GM19452 (cell line): ENCODE data around the gene UFD1.
A peak's percentile ranks its signal among the peaks of the same experiment; 100 is the strongest.

ENCODE experiments used
- ATAC-seq: cut with Tn5 transposase; IDR thresholded peaks from one replicate; pipeline ENCODE4 v1.9.1; 2021; ENCODE audit not compliant: unreplicated experiment

Gene UFD1

DNA sequence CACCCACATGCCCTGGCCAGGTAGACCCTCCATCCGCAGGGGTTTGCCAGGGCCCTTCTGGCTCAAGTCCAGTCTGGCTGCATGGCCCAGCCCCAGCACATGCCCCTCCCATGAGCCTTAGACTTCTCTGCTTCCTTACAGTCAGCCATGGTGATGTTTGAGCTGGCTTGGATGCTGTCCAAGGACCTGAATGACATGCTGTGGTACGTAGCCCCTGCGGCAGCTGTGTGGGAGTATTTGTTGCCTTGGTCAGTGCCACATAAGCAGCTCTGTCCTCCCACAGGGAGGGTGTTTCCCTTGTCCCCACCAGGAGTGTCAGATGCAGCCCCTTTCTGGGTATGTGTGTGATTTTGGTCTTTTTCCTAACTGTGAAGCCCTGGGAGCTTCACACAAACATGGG lies 18.3 kb upstream of the UFD1 start:
- ATAC-seq: no peak

DNA sequence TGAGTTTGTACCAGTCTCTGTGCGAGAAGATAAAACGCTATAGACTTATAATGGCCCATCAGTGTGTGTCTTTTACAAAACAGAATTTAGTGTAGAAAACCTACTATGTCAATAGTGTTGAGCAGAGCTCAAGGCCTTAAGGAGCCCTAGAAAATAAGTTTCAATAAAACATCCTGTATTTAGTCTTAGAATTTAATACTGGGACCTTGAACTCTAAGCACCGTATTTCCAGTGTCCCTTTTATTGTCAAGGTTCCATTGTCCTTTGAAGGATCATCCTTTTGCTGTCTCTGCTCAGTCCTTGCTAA lies 17.3 kb upstream of the UFD1 start:
- no peak for ATAC-seq

DNA sequence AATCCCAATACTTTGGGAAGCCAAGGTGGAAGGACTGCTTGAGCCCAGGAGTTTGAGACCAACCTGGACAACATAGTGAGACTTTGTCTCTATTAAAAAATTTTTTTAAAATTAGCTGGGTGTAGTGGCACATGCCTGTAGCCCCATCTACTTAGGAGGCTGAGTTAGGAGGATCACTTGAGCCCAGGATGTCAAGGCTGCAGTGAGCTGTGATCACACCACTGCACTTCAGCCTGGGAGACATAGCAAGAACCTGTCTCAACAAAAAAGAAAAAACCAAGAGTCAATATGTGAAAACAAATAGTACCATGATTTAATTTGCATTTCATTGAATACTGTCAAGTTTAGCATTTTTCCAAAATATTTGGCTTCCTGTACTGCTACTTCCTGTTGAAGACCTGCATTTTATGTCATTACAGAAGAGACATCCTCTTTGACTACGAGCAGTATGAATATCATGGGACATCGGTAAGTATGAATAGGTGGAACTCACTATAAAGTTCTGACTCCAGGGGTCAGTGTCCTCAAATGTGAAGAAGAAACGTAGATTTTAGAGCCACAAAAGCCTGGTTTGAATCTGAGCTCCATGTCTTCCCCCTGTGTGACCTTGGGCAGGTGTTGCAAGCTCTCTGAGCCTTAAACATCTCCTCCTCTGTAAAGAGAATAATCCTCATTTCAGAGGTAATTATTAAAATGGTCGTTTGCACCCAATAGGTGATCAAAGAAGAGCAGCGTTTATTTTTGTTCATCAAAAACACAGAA lies 16.8 kb upstream of the UFD1 start:
- ATAC-seq: no peak

DNA sequence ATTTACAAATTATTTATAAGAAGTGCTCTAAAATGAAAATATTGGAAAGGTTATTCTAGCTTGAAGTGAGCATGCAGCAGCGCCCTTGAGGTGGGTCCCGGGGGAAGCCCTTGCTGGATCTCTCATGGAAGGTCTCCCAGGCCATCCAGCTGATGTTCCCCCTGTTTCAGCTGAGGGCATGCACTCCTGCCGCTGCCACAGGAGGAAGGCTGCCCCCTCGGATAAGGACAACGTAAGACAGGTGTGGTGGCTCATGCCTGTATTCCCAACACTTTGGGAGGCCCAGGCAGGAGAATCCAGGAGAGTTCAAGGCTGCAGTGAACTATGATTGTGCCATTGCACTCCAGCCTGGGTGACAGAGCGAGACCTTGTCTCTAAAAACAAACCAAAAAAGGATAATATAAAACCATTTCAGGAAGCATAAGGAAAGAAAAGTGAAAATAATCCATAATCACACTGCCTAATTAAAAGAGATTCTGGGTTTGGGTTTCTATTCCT lies 15.7 kb upstream of the UFD1 start:
- ATAC-seq: no peak

DNA sequence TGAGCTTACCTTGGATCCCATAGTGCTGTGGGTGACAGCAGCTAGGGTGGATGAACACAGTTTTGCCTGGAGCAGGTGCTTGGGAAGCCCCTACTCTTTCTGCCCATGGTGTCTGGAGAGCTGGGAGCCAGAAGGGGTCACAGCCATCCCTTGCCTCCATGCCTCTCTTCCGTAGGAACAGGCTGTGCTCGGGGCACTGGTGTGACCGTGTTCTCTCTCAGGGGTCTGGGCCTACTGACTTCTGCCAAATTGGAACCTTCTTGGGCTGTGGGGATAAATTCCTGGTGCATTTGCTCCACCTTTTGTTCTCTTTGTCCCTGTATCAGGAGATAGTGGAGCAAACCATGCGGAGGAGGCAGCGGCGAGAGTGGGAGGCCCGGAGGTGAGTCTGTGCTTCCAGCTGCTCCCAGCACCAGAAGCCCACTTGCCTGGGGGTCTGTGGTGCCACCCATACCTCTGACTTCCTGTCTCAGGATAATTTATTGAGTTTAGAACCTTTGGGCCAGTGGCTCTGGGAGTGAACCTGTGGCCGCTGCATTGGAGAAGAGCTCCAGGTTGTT lies 15.1 kb upstream of the UFD1 start:
- ATAC-seq: no peak

DNA sequence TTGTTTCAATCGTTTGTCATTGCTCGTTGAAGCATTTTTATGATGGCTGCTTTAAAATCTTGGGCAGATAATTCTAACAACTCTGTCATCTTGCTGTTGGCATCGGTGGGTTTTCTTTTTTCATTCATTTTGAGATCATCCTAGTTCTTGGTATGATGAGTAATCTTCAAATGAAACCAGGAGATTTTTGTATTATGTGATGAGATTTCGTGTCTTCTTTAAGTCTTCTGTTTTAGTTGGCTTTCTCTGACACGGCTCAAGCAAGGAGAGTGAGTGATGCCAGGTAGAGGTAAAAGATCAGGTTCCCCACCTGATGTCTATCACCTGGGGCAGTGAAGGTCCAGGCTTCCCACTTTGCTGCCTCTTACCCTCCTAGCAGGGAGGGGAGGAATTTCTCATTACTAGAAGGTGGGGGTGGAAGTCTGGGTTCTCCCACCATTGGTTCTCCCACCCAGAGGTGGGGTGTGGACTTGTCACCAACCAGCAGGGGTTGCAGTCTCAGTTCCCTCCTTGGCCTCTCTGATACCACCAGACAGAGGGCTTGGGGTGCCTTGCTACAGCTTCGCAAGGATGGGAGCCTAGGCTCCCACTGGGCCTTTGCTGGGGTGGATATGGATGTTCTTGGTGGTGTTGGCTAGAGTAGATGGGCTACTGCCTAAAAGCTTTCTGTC lies 13.6 kb upstream of the UFD1 start:
- no peak for ATAC-seq

DNA sequence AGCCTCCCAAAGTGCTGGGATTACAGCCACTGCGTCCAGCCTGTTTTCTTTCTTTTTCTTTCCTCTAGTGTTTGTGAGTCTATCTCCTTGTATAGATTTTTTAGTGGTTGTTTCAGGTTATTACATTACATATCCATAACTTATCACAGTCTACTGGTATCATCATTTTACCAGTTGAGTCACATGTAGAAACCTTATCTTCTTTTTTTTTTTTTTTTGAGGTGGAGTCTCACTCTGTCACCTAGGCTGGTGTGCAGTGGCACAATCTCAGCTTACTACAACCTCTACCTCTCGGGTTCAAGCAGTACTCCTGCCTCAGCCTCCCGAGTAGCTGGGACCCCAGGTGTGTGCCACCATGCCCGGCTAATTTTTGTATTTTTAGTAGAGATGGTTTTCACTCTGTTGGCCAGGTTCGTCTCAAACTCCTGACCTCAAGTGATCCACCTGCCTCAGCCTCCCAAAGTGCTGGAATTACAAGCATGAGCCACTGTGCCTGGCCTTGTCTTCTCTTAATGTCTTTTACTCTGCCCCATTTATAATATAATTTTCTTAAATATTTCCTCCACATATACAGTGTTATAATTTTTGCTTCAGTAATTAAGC lies 11.7 kb upstream of the UFD1 start:
- no peak for ATAC-seq

DNA sequence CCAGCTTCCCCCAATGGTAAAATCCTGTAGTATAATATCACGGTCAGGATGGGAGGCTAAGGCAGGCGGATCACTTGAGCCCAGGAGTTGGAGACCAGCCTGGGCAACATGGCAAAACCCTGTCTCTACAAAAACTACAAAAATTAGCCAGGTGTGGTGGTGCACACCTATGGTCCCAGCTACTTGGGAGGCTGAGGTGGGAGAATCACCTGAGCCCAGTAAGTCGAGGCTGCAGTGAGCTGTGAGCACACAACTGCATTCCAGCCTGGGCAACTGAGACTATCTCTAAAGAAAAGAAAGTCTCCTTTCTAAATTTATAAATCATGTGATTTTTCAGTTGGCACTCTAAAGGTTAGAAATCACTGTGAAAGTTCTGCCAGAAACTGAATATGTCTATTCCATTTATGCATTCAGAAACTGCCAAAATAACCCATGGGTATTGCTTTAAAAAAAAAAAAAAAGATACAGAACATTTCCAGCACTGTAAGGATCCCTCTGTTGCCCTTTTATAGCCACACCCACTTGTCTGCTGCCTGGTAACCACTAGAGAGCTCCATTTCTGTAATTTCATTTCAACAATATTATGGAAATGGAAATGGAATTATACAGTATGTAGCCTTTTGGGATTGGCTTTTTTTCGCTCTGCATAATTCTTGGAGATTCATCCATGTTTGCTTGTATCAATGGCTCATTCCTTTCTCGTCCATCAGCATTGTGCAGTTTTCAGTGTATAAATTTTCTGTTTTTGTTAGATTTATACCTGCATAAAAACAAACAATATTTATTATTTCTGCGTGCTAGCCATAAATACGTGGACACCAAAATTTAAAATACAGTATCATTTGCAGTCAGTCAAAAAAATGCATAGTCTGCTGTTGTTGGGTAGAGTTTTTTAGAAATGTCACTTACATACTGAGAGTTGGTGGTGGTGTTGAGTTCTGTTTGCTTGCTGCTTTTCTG lies 10.2 kb upstream of the UFD1 start:
- ATAC-seq: no peak

DNA sequence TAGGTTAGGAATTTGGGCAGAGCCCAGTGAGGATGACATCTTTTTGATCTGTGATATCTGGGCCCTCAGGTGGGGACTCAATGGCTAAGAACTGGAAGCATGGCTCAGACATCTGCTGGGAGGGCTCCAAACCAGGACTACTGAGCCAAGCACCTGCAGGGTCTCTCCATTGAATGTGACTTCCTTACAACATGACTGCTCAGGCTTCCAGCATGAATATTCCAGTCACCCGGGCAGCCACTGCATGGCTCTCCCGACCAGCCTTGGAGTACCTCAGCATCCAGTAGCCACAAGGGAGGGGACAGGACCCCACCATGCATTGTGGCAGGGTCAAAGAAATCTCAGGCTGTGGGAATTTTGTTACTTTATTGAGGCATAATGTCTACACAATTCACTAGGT lies 9.3 kb upstream of the UFD1 start:
- ATAC-seq: no peak

DNA sequence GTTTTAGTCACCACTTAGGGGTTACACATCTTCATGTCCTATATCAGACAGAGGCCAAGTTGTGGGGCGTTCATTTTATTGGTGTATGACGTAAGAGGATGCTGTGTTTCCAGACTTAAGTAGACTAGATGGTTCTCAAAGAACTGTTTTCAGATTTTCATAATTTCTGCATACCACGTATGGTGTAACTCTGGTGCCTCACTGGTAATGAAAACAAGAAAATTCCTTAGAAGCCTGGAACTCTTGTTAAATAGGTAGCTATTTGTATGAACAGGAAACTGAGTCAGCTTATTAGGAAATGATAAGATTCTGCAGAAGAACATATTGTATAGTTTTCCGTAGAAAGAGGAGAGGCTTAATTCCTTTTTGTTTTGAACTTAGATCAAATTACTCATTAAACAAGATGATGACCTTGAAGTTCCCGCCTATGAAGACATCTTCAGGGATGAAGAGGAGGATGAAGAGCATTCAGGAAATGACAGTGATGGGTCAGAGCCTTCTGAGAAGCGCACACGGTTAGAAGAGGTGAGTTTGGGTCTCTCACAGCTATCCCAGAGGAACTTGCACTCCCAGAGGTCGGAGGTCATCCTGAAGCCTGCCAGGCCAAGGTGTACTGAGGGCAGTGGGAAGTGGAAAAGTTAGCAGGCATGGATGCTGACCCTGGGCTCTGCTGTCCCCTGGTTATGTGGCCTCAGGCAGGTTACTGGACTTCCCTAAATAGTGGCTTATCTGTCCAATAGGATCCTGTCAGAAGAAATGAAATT lies 4.7 kb upstream of the UFD1 start:
- no peak for ATAC-seq

DNA sequence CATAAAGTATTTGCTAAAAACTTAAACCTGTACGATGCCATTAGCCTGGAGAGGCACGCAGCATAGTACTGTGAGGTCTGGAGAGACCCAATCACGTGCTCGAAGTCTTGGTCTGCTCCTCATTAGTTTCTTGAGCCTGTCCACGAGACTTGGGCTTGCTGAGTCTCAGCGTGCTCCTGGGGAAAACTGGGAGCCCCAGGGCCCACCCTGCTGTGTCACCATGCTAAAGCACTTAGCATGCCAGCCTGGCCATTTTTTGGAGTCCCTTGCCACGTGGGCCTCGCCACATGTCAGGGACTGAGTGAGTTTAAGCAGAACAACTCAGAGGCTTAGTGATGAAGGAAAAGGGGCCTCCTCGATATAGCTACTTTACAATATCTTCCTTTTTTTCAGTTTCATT lies 3.3 kb upstream of the UFD1 start:
- no peak for ATAC-seq

DNA sequence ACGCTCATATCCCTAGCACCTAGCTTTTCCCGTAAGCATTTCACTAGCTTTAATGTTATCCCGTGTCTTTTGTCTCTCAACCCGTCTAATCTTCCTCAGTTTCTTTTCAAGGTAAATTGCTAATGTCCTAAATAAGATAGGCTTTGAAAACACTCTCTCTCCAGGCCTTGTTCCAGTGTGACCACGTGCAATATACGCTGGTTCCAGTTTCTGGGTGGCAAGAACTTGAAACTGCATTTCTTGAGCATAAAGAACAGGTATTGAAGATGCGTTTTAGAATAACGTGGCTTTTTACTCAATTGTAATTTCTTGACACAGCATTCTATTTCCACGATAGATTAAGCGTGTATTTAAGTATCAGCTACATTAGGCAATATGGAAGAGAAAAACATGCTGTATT lies 1.8 kb upstream of the UFD1 start:
- ATAC-seq: no peak

DNA sequence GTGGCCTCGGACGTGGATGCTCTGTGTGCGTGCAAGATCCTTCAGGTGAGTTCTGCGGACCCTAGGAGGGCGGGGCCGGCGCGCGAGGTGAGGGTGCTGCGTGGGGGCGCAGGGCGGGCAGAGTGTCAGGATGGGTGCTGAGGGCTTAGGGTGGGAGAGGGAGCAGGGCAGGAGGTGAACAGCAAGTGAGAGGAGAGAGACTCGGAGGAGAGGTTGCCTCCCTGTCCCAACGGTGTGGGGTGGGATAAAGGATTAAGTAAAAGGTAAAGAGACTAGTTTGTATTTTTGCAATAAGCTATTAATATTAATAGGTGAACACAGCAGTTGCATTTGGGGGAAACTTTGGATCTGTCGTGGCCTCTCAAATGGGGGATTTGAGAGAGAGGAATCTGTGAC lies 1.2 kb upstream of the UFD1 start:
- no peak for ATAC-seq

DNA sequence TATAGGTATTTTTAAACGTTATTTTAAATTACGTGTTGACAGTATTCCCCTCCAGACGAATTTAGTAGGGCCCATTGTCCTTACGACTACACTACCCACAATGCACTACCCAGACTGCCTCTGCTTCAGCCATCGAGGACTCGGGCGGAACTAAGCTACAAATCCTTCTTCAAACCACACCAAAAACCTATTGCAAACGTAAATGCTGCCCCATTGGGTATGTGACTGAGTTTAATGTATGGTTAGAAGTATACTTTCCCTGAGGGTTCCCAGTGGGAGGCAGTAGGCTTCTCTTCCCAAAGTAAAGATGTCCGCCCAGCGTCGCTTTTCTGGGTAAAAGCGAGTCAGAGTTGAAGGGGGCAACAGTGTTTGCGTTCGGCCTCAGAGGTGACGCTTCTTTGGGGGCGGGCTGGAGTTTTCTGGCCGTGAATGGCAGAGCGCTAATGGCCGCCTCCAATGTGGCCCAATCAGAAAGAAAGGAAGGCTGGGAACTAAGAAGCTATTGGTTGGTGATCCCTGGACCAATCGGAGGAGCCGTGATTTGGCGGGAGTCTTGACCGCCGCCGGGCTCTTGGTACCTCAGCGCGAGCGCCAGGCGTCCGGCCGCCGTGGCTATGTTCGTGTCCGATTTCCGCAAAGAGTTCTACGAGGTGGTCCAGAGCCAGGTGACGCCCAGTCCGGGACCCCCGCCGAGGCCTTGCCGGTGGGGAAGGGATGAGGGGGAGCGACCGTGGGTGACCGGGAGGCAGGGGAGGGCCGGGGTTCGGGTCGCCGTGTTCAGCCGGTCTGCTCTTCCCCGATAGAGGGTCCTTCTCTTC lies 571 bp upstream of the UFD1 start, which contains the start of gene CDC45:
Gene CDC45 (plus strand): TSS at position 566 of the 818 bp plus-strand sequence. CDS start 49 bp downstream, at position 615.
- peak; percentile 80 for ATAC-seq

DNA sequence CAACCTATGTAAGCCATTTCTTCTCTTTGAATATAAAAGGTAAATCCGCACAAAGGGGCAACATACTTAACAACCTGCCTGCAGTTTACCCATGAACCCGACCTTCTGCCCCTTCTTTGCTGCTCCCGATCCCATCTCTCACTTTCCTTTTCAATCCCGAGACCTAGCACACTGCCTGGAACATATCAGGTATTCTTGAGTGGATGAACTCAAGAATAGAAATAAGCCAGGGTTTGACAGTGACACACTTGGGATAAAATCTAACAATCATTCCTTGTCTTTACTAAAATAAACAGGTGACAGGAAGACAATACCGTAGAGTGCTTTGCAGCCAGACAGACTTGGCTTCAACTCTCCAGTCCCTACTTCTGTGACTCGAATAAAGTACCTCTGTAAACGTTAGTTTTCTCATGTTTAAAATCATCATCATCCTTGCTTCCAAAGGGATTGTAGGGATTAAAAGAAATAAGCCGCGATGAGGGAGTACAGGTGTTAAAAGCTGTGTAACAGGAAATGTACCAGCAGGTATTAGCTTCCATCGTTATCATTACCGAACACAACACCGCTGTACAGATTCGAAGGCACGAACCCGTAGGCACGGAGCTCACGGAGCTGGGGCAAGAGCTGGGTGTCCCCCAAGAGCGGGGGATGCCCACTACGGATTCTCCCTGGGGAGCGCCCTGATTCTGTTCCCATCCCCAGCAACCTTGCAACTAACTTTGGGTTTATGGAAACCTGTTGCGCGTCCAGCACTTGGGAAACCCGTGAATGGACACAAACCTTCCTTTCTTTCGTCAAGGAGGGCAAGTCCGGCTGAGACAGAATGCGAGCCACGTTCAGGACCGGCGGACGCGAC lies 720 bp downstream of the UFD1 start:
- no peak for ATAC-seq

DNA sequence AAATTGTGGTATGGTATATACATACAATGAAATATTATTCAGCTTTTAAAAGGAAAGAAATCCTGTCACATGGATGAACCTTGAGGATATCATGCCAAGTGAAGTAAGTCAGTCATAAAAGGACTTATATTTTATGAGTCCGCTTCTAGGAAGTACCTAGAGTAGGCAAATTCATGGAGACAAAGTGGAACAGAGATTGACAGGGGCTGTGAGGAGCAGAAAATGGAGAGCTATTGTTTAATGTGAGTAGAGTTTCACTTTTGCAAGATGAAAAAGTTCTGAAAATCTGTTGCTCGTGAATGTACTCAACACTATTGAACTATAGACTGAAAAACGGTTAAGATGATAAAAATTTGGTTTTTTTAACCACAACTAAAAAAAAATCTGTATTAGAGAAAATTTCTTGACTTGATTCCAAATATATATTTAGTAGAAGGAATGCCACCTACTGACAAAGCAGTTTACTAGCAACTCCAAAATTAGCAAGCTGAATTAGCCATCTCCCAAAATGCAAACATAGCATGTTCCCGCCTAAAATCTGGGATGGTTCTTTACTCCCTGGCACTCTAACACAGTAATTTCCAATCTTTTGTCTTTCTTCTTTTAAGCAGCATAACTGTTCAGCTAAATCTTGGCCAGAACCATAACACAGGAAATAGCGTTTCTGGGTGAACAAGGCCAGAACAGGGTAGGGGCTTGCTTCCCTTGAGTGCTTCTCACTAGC lies 1.5 kb downstream of the UFD1 start:
- ATAC-seq: no peak

DNA sequence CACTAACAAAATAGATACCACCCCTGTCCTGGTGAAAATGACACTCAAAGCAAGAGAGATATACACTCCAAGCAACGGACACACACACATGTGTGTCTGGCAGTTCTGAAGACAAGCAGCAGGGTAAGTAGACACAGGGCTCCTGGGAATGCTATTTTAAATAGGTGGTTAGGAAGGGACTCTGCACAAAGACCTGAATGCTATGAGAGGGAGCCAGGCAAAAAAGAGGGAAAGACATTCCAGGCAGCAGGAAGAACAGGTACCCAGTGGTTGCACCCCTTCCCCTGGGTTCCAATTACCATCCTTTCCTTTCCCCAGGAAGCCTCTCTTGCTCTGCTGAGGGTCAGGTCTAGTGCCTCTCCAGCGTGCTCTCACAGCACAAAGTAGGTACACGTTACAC lies 3.0 kb downstream of the UFD1 start:
- ATAC-seq: no peak

DNA sequence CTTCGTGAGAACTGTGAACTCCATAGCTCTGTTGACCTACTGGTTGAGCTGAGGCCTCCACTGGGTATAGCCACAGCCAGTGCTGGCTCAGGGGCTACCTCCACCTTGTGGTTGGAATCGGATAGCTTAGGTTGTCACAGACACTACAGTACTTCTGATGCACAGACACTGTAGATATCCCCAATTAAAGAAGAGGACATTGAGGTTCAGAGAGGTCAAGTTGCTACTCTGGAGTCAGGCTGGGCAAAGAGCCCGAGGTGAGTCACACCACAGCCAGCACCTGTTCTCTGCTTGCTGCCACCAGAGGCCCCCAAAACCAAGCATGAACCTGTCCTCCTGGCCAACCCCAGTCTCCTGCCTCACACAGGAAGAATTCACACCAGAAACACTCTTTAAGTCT lies 5.4 kb downstream of the UFD1 start:
- ATAC-seq: no peak
